GM18502 (cell line): ENCODE results near the gene PEPD.

Experiments used
- ATAC-seq: cut with Tn5 transposase; IDR thresholded peaks from one replicate; pipeline ENCODE4 v1.9.1; 2021; ENCODE audit warnings: mild to moderate bottlenecking; ENCODE audit not compliant: unreplicated experiment, poor library complexity

Gene PEPD

GRCh38 chr19:33461256-33462111 lies 60.1 kb downstream of the PEPD start:
- ATAC-seq: no peak

DNA sequence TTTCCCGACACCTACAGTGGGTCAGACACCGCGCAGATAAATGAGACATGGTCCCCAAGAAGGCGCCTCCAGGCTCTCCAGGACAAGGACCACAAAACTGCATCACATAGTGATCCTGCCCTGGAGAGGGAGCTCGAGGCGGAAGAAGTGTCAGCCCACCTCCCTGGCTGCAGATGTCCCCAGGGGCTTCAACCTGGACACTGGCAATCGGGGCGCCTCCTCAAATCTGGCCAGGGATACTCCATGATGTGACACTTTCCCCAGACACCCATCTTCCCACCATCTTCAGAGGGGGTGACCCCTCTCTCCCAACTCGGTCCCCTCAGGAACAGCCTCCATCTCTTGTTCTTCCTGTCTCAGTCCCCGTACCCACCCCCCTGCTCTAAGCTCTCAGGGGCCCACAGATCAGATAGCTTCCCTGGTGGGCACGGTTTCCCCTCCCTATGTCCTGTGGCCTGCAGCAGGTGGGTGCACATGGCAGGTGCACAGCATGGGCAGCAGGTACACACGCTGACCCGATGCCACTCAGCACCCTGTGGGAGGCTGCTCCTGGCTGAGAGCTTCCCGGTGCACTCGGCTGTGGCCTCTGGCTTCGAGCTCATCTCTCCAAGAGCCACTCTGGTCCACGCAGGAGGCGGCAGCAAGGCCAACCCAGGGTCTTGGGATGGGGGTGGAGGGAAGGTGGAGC lies 61.2 kb downstream of the PEPD start:
- no peak for ATAC-seq

- ATAC-seq: no peak
Measured at GRCh38 chr19:33459222-33460090, 62.1 kb downstream of the PEPD start.

GRCh38 chr19:33458807-33459206 lies 62.8 kb downstream of the PEPD start:
- no peak for ATAC-seq

DNA sequence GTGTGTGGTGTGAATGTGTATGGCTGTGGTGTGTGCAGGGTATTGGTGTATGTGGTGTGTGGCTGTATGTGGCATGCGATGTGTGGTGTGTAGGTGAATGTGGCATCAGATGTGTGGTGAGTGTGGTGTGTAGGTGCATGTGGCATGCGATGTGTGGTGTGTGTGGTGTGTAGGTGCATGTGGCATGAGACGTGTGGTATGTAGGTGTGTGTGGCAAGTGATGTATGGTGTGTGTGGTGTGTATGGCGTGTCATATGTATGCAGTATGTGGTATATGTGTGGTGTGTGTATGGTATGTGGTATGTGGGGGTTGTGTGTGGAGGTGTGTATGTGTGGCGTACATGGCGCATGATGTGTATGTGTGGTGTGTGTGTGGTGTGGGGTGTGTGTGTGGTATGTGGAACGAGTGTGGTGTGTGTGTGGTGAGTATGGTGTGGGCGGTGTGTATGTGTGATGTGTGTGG lies 63.4 kb downstream of the PEPD start:
- no peak for ATAC-seq

GRCh38 chr19:33456845-33457220 lies 64.8 kb downstream of the PEPD start:
- no peak for ATAC-seq

GRCh38 chr19:33456076-33456844 lies 65.3 kb downstream of the PEPD start:
- no peak for ATAC-seq

DNA sequence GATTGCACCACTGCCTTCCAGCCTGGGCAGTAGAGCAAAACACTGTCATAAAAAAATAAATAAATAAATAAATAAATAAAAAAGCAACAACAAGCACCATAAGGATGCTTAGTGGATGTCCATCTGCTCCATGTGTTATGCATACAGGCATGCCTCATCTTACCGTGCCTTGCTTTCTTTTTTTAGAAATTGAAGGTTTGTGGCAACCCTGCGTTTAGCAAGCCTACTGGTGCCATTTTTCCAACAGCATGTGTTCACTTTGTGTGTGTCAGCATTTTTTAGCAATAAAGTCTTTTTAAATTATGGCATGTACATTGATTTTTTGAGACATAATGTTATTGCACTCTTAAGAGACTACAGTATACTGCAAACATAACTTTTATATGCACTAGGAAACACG lies 68.3 kb downstream of the PEPD start:
- no peak for ATAC-seq

GRCh38 chr19:33450689-33451088 lies 70.9 kb downstream of the PEPD start:
- ATAC-seq: no peak

DNA sequence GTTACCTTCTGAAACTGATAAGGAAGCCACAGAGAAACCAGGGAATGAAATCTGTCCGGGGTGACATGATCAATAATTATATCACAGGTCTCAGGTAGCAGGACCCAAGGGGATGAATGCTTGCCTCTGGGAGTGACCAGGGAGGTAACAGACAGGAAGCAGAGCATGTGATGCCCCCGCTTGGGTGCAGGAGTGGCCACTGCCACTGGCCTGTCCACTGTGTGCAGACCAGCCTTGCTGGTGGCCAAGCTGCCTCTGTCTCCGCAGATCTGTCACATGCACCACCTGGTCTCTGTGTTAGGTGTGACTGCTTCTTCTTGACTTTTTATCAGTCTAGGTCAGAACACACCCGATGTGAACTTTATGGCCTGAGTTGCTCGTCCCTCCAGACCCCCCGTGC lies 71.8 kb downstream of the PEPD start:
- no peak for ATAC-seq

GRCh38 chr19:33448159-33448516 lies 73.5 kb downstream of the PEPD start:
- ATAC-seq: no peak

GRCh38 chr19:33447336-33448158 lies 74.0 kb downstream of the PEPD start:
- ATAC-seq: no peak

- ATAC-seq: no peak
Measured at GRCh38 chr19:33446330-33447293, 75.0 kb downstream of the PEPD start.

- ATAC-seq: no peak
Measured at GRCh38 chr19:33445442-33446329, 75.9 kb downstream of the PEPD start.

GRCh38 chr19:33444562-33445441 lies 76.8 kb downstream of the PEPD start:
- no peak for ATAC-seq
